K562 treated with DMSO at 1 percent for 4 hours (cell line): ENCODE data around the gene GDE1. TPM values are rescaled to one million over a fixed set of nuclear protein-coding genes. Genes with fewer than 3 reads are reported as not detected.

Experiments
- total RNA-seq: library from RNA; unstranded; fragments of 300-600 nt; gene quantifications from 2 replicates; pipeline ENCODE4 v1.2.3, GENCODE V29; 2022; ENCODE audit not compliant: insufficient read depth

The GDE1 gene
- total RNA-seq: 59.6 and 68.8 TPM in 2 replicates

GRCh38 chr16:19521471-19522396 is at the start of gene GDE1:
Gene GDE1, minus strand, starts transcription at chr16:19522098. Its CDS starts 134 bp downstream, at chr16:19521964.

GRCh38 chr16:19555186-19555937 is 33.5 kb upstream of the GDE1 start, which contains the start of gene VPS35L:
Gene VPS35L, plus strand, starts transcription at chr16:19555703. Its CDS starts 27 bp downstream, at chr16:19555730.

GRCh38 chr16:19523559-19524355 is 1.9 kb upstream of the GDE1 start, which contains the start of gene CCP110:
Gene CCP110, plus strand, starts transcription at chr16:19523942. Its CDS starts 3,940 bp downstream, at chr16:19527882.

Other genes with a start within 250 kb of the GDE1 start
- not detected in 2 replicates for gene CLEC19A, start 236.4 kb downstream of the GDE1 start, total RNA-seq
- 1.9 TPM in 1 of 2 replicates, not detected in the other for gene TMC5, start 104.2 kb downstream of the GDE1 start, total RNA-seq
- 6.3 and 8.2 TPM in 2 replicates for gene CCP110, start 1.8 kb upstream of the GDE1 start, total RNA-seq
- gene VPS35L, start 33.6 kb upstream of the GDE1 start, total RNA-seq: 11.3 and 13.2 TPM in 2 replicates
- gene KNOP1, start 196.1 kb upstream of the GDE1 start, total RNA-seq: 8.4 and 8.7 TPM in 2 replicates
- 4.6 and 4.9 TPM in 2 replicates for gene IQCK, start 196.2 kb upstream of the GDE1 start, total RNA-seq